ENCODE data around the gene IL36B.

- no peak for TF ChIP-seq POLR2A (IDR thresholded peaks at IDR 0.05)
- TF ChIP-seq CTCF (IDR thresholded peaks at IDR 0.05), result no peak
Observed at GRCh38 chr2:113000436-113000835, 52.2 kb downstream of the IL36B start.
